Nephron progenitor cell (in vitro differentiated cells): ENCODE results near the gene NTM.

Experiments used
- DNase-seq: peaks from one replicate; pipeline ENCODE4 v3.0.0; 2021
- H3K27ac Mint-ChIP-seq: 2 replicates; pipeline ENCODE4 v1.8.0; 2021; ENCODE audit warnings: mild to moderate bottlenecking, moderate library complexity, mixed read lengths
- H3K27me3 Mint-ChIP-seq: 2 replicates; pipeline ENCODE4 v1.8.0; 2021; ENCODE audit warnings: mild to moderate bottlenecking, low read depth, mixed read lengths; ENCODE audit not compliant: poor library complexity
- H3K36me3 Mint-ChIP-seq: 2 replicates; pipeline ENCODE4 v1.8.0; 2021; ENCODE audit warnings: low read depth, mixed read lengths
- H3K4me1 Mint-ChIP-seq: 2 replicates; pipeline ENCODE4 v1.8.0; 2021; ENCODE audit warnings: mixed read lengths
- H3K4me3 Mint-ChIP-seq: 2 replicates; pipeline ENCODE4 v1.8.0; 2021; ENCODE audit warnings: mild to moderate bottlenecking, moderate library complexity, mixed read lengths
- H3K9me3 Mint-ChIP-seq: 2 replicates; pipeline ENCODE4 v1.8.0; 2021; ENCODE audit warnings: mild to moderate bottlenecking, moderate library complexity, mixed read lengths
- TF ChIP-seq, protein P1 (sequence below): fragments of 200-600 bp; sonication (generic); IDR thresholded peaks from 2 replicates; pipeline ENCODE4 v1.5.0; 2021; ENCODE audit warnings: antibody characterized with exemption

NTM gene

DNA sequence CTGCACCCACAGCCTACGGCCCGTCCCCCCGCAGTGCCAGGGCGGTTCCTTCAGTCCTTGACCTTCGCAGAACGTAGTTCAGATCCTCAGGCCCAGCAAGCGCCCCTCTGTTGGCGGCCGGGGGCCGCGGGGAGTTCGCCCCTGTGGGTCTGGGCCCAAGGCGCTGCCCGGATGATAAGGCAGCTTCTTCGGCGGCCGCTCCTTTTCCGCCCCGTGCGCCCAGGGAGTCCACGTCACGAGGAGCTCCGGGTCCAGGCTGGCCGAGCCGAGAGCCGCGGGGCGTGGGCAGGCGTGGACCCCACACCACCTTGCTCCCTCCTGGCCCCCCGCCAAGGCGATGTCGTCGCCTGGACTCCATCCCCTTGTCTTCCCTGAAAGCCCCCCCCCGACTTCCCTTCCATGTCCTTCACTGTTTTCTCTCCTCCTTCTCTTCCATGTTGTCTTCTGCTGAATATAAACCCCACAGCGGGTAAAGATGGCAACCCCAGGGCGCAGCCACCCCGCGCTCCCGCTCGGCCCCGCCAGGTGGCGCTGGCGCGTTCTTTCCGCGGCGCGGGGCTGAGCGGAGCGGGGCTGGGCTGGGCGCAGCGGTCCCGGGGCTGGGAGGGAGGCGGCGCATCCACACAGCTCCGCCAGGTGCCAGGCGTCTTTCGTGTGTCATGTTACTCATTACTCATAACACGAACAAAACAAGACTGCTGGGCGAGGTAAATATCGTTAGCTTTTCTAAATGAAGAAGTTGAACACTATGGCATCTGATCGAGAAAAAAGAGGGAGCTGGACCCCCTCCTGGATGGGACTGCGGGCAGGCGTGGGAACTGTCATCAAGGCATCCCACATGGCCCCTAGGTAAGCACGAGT, 321.0 kb downstream of the NTM start:
- Mint-ChIP-seq H3K9me3 (no peaks in the 10 kb centered on the region), H3K4me3 (no peak overlapping the region), H3K36me3 (no peaks in the 10 kb centered on the region), H3K4me1 (peaks cover 60% of the 10 kb centered on the region), H3K27ac (no peak overlapping the region), H3K27me3 (peaks cover 55% of the 10 kb centered on the region)
- TF ChIP-seq, protein P1, sequence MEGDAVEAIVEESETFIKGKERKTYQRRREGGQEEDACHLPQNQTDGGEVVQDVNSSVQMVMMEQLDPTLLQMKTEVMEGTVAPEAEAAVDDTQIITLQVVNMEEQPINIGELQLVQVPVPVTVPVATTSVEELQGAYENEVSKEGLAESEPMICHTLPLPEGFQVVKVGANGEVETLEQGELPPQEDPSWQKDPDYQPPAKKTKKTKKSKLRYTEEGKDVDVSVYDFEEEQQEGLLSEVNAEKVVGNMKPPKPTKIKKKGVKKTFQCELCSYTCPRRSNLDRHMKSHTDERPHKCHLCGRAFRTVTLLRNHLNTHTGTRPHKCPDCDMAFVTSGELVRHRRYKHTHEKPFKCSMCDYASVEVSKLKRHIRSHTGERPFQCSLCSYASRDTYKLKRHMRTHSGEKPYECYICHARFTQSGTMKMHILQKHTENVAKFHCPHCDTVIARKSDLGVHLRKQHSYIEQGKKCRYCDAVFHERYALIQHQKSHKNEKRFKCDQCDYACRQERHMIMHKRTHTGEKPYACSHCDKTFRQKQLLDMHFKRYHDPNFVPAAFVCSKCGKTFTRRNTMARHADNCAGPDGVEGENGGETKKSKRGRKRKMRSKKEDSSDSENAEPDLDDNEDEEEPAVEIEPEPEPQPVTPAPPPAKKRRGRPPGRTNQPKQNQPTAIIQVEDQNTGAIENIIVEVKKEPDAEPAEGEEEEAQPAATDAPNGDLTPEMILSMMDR = peak; percentile 79
- DNase-seq = peak; percentile 81

DNA sequence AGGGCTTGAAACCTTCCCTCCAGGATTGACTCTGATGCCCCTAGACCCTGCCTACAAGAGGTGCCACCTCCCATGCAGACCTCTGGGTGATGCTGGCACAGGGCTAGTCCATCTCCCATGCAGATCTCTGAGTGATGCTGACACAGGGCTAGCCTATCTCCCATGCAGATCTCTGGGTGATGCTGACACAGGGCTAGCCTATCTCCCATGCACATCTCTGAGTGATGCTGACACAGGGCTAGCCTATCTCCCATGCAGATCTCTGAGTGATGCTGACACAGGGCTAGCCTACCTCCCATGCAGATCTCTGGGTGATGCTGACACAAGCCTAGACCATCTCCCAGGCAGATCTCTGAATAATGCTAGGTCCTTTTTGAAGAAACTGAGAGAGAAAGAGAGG, 321.7 kb downstream of the NTM start:
- TF ChIP-seq, protein P1 = no peak
- DNase-seq = no peak
- H3K27me3 Mint-ChIP-seq = peaks cover 55% of the 10 kb centered on the region
- H3K4me1 Mint-ChIP-seq = peaks cover 64% of the 10 kb centered on the region
- H3K4me3 Mint-ChIP-seq = no peak overlapping the region
- no peaks in the 10 kb centered on the region for H3K9me3 Mint-ChIP-seq
- H3K27ac Mint-ChIP-seq = no peak overlapping the region
- no peaks in the 10 kb centered on the region for H3K36me3 Mint-ChIP-seq

DNA sequence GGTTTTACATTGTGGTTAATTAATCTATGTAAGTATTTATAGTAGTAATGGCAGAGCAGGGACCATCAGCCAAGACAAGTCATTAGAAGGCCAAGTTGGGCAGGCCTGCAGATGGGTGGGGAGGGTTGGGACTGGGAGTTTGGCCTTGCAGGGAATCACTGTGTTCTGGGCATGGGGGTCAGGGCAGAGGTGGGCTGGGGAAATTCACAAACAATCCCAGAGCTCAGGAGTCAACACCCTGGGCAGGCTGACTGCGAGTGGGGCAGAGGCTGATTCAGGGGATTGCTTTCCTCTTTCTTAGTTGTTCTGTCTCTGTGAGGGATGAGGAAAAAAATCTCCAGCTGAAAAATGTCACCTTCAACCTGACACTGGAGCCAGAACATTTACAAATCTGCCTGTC, 322.5 kb downstream of the NTM start:
- no peak overlapping the region for H3K27ac Mint-ChIP-seq
- peaks cover 62% of the 10 kb centered on the region for H3K4me1 Mint-ChIP-seq
- no peaks in the 10 kb centered on the region for H3K9me3 Mint-ChIP-seq
- H3K4me3 Mint-ChIP-seq = no peak overlapping the region
- no peak for DNase-seq
- TF ChIP-seq, protein P1 = no peak
- peaks cover 59% of the 10 kb centered on the region for H3K27me3 Mint-ChIP-seq
- no peaks in the 10 kb centered on the region for H3K36me3 Mint-ChIP-seq

DNA sequence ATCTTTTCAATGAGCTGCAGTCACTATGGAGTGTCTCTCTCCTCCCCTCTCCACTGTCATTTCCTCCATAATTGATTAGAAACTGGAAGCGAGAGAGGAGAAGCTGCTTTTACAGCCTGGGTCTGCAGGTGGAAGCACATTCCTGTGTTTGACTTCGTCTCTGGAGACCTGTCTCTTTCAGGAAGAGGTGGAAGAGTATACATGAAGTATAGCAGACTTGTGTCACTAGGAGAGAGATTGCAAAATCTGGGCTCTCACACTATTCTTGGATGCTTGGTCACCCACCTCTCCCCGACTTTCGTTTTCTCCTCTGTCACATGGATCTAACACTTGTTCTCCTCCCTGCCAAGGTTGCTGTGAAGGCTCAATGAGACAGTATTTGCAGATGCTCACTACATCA, 323.3 kb downstream of the NTM start:
- no peak for DNase-seq
- TF ChIP-seq, protein P1 = no peak
- H3K27ac Mint-ChIP-seq = no peak overlapping the region
- H3K9me3 Mint-ChIP-seq = no peaks in the 10 kb centered on the region
- no peaks in the 10 kb centered on the region for H3K36me3 Mint-ChIP-seq
- H3K27me3 Mint-ChIP-seq = peaks cover 61% of the 10 kb centered on the region
- H3K4me3 Mint-ChIP-seq = no peak overlapping the region
- H3K4me1 Mint-ChIP-seq = peaks cover 62% of the 10 kb centered on the region

DNA sequence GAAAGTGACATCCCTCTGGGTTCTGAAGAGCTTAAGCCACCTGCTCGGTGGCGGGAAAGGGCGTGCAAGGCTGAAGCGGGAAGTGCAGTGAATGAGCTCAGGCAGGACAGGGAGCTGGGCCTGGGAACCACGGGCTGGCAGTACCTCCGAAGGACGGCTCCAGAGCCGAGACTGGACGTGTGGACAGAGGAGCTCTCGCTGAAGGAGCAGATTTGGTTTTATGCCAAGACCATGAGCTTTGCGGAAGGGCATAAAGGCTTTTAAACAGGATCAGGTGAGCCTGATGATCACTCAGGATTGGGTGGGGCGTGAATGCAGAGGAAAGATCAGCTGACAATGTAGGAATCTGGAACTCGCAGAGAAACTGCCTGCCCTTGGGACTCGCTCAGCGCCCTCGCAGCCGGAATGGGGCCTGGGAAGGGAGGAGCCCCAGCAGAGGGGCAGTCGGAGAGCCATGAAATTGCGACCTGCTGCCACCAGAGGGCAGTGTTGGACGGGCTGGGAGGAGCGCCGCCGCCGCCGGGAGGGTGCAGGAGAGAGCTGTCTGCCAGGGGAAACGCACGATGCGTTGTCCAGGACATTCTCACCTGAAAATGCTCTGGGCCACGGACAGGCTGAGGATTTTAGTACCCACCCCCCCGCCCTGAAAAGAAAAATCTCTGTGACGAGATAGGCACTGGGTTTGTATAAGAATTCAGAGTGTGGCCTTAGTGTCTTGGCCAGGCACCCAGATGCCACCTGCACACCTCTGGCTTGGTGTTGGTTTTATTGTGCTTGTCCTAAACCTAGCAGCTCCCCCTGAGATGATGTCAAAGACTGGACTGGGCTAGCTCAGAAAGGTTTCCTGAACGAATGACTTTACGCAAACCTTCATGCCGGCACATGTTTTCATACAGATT, 324.4 kb downstream of the NTM start:
- Mint-ChIP-seq H3K36me3 (no peaks in the 10 kb centered on the region), H3K4me3 (no peak overlapping the region), H3K27ac (no peak overlapping the region), H3K4me1 (peaks cover 61% of the 10 kb centered on the region), H3K27me3 (peaks cover 68% of the 10 kb centered on the region), H3K9me3 (no peaks in the 10 kb centered on the region)
- TF ChIP-seq, protein P1 = peak; percentile 98
- peak; percentile 94 for DNase-seq
